GM18505 (cell line): ENCODE results near the gene OR9G4.

ENCODE experiments used
- ATAC-seq: cut with Tn5 transposase; IDR thresholded peaks from one replicate; pipeline ENCODE4 v1.9.1; 2021; ENCODE audit not compliant: unreplicated experiment
- POLR2A ChIP-seq: IDR thresholded peaks from 4 replicates; pipeline ENCODE4 v1.6.1; 2011; ENCODE audit warnings: borderline replicate concordance; ENCODE audit not compliant: insufficient read depth, insufficient read length; ENCODE audit errors: extremely low read depth

OR9G4 gene

GRCh38 chr11:56748597-56748996 lies at the start of gene OR9G4:
OR9G4 (minus strand) TSS chr11:56748697; CDS start chr11:56743766, 4,931 bp downstream.
- TF ChIP-seq POLR2A, result no peak
- no peak for ATAC-seq

DNA sequence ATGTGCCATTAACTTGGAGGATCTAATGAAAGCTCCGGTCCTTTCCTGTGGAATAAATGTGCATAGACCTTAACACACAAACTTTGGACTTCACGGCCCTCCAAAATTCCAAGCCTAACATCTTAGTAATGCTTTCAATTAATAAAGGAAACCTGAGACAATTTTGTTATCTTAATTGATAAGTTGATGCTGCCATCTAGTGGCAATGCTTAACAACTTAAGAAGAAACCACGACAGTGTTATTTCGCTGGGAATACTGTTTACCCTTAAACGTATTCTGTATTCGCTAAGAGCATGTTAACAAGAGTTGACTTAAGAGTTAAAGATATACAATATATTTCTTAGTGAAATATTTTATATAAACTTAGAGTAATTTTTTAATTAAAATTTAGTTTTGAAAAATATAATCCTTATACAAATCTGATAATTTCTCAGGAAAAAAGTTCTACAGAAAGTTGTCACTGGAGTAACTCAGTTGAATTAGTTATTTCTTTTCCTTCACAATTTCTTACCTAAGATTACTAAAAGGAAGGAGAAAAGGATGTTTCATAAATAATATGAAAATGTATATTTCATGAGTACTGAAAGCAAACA lies 35.0 kb upstream of the OR9G4 start:
- ATAC-seq, result no peak
- no peak for TF ChIP-seq POLR2A

DNA sequence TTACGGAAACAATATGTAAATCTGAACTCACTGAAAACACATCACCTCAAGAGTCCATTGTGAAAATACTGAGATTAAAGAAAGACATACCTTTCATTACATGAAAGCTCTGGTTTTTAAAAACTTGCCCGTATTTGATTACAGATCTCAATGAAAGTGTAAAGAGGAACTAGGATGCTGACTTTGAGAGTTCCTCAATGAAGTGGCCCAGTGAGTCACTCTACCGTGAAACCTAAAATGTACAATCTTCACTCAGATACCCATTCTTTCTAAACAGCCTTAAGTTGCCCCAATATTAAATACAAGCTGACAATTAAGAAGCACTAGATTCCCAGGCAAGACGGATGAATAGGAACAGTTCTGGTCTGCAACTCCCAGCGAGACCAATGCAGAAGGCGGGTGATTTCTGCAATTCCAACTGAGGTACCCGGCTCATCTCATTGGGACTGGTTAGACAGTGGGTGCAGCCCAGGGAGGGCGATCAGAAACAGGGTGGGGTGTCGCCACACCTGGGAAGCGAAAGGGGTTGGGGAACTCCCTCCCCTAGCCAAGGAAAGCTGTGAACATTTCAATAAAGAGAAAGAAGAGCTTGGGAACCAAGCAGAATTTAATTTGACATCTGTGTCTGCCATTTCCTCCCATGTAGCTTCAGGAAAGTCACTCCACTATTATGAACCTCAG lies 33.8 kb upstream of the OR9G4 start:
- ATAC-seq, result peak; percentile 90
- TF ChIP-seq POLR2A, result no peak

GRCh38 chr11:56776809-56777208 lies 28.3 kb upstream of the OR9G4 start:
- ATAC-seq, result no peak
- TF ChIP-seq POLR2A, result no peak

- no peak for ATAC-seq
- TF ChIP-seq POLR2A, result no peak
Observed at GRCh38 chr11:56764976-56765375, 16.5 kb upstream of the OR9G4 start.

DNA sequence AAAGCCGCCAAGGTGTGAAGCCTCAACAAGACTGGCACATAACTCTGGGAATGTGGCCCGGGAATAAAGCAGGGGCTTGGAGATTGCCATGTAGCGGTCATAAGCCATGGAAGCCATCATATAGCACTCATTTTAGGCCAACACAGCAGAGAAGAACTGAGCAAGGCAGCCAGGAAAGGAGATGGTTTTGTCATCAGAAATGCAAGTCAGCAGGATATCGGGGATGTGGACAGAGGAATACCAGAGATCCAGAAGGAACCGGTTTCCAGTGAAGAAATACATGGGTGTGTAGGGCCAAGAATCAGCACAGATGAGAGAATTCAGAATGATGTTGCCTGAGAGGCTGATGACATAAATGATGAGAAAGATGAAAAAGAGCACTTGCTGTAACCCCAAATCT lies 3.0 kb upstream of the OR9G4 start:
- ATAC-seq, result no peak
- TF ChIP-seq POLR2A, result no peak

DNA sequence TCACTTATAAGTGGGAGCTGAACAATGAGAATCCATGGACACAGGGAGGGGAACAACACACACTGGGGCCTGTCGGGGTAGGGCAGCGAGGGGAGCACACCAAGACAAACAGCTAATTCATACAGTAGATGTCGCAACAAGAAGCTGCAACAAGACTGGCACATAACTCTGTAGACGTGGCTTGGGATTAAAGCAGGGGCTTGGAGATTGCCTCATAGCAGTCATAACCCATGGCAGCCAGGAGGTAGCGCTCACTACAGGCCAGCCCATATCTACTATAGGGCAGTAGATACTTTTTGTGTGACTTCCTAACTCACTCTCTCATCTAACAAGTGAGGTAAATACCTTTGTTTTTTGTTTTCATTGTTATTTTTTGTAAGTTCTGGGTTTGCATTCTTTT lies 1.7 kb upstream of the OR9G4 start:
- TF ChIP-seq POLR2A, result no peak
- no peak for ATAC-seq

- no peak for ATAC-seq
- no peak for TF ChIP-seq POLR2A
Observed at GRCh38 chr11:56740886-56741285, 7.6 kb downstream of the OR9G4 start.

GRCh38 chr11:56740107-56740506 lies 8.4 kb downstream of the OR9G4 start:
- no peak for ATAC-seq
- TF ChIP-seq POLR2A, result no peak

DNA sequence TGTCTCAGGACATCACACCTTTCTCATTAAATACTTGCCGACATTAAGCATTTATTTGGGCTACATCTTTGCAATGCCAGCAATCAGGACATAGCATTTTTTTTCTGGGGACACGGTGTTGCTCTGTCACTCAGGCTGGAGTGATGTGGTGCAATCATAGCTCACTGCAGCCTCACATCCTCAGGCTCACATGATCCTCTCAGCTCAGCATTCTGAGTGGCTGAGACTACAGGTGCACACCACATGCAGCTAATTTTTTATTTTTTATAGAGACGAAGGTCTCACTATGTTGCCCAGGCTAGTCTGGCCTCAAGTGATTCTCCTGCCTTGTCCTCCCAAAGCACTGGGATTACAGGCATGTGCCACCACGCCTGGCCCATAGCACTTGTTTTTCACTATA lies 28.0 kb downstream of the OR9G4 start:
- no peak for ATAC-seq
- TF ChIP-seq POLR2A, result no peak

DNA sequence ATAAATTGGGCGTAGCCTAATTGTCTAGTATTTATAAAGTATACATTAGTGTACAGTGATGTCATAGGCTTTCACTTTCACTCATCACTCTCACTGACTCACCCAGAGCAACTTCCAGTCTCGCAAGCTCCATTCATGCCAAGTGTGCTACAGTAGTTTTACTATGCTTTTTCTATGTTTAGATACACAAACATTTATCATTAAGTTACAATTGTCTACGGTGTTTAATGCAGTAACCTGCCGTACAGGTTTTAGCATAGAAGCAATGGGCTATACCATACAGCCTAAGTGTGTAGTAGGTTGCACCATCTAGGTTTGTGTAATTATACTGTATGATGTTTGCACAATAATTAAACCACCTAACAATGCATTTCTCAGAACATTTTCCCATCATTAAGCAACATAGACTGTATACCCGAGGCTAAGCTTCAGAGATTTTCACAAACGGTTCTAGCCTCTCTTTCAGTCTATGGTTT lies 32.1 kb downstream of the OR9G4 start:
- ATAC-seq, result no peak
- no peak for TF ChIP-seq POLR2A

DNA sequence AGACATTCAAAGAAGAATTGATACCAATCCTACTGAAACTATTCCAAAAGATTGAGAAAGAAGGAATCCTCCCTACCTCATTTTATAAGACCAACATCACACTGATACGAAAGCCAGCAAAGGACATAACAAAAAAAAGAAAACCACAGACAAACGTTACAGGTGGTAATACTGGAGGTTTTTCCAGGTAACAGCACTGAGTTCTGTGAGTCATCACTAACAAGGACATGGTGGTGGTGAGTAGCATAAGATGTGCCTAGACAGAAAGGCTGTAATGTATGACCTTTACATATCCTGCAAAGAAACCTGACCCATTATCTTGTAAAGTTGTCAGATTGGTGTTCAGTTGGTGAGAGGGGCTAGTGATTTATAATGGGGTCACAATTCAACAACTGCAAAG lies 34.3 kb downstream of the OR9G4 start:
- no peak for ATAC-seq
- TF ChIP-seq POLR2A, result no peak

GRCh38 chr11:56706486-56706885 lies 42.0 kb downstream of the OR9G4 start:
- no peak for TF ChIP-seq POLR2A
- no peak for ATAC-seq

GRCh38 chr11:56705784-56706396 lies 42.6 kb downstream of the OR9G4 start:
- no peak for TF ChIP-seq POLR2A
- ATAC-seq, result no peak
